GM12892 (cell line): ENCODE data around the gene DUSP1.

ENCODE experiments used
- POLR2A ChIP-seq: IDR thresholded peaks from 2 replicates; pipeline ENCODE4 v1.6.1; 2011; ENCODE audit warnings: low read depth, low read length, control low read depth
- POLR2AphosphoS5 ChIP-seq: IDR thresholded peaks from 2 replicates; pipeline ENCODE4 v1.6.1; 2011; ENCODE audit warnings: low read depth, low read length, control low read depth
- TAF1 ChIP-seq: IDR thresholded peaks from 2 replicates; pipeline ENCODE4 v1.6.1; 2011; ENCODE audit warnings: low read depth, mild to moderate bottlenecking, control low read depth, low read length, borderline replicate concordance

DNA sequence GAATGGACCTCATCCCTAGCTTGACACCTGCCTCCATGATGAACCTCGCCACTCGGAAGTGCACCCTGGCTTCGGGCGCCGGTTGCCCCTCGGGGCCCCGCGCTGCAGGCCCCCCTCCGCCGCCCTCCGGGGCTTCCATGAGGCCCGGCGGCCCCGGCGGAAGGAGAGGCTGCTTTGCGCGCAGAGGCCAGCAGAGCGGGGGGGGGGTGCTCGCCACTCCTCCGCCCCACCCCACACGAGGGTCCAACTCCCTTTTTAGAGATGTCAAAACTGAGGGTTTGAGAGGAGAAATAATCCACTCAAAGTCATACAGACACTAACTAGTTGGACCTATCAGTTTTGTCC, 7.9 kb downstream of the DUSP1 start:
- TF ChIP-seq POLR2AphosphoS5, result no peak
- no peak for TF ChIP-seq TAF1
- TF ChIP-seq POLR2A, result no peak
